Measurements from ENCODE around the gene SNAP29. TPM values are rescaled to one million over a fixed set of nuclear protein-coding genes. Genes with fewer than 3 reads are reported as not detected.

SNAP29 gene
- total and polyA plus RNA-seq, 9 of the 15 experiments (the other 6 are each of a cell fraction or from before 2014, with no cell fraction given), result 19.5 to 250 (median 75.9) TPM

DNA sequence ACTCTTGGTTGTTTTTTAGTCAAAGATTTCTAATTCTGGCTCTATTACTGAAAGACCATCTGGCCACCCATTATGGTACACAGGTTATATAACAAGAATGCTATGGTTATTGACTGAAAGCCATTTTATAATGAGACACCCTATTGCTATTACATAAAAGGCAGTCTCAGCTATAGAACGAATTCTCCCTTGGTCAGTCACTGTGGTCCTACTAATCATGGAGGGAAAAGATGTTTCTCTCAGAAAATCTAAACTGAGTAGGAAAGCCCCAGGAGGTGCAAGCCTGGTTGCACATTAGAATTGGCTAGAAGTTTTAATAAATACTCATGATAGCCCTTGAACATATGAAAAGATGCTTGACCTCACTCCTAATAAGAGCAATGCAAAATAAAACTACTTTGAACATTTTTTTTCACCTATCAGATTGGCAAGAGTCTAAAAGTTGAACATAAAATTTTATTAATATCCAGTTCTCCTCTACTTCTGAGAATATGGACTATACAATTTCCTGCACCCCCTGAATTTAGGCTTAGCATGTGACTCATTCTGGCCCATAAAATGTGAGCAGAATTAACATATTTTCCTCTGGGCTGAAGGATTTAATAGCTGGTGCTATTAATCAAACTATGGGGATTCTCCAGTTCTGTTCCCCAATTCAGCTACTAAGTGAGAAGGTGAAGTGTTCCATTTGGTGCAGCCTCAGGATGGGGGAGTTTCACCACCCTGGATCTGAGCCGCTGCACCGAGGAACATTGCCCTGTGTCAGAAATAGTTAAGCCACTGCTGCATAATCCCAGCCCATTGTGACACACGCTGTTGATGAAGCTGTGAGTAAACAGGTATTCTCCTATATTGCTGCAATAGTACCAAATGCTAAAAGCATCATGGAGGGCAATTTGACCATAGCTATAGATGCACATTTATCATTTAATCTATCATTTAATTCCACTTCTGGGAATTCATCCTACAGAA, 46.9 kb downstream of the SNAP29 start (continued):
- TF ChIP-seq, protein P1, sequence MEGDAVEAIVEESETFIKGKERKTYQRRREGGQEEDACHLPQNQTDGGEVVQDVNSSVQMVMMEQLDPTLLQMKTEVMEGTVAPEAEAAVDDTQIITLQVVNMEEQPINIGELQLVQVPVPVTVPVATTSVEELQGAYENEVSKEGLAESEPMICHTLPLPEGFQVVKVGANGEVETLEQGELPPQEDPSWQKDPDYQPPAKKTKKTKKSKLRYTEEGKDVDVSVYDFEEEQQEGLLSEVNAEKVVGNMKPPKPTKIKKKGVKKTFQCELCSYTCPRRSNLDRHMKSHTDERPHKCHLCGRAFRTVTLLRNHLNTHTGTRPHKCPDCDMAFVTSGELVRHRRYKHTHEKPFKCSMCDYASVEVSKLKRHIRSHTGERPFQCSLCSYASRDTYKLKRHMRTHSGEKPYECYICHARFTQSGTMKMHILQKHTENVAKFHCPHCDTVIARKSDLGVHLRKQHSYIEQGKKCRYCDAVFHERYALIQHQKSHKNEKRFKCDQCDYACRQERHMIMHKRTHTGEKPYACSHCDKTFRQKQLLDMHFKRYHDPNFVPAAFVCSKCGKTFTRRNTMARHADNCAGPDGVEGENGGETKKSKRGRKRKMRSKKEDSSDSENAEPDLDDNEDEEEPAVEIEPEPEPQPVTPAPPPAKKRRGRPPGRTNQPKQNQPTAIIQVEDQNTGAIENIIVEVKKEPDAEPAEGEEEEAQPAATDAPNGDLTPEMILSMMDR (IDR thresholded peaks at IDR 0.05 in 2 of 3, conservative IDR thresholded peaks at IDR 0.05 in 1 of 3; ENCODE audit: insufficient read depth in 2 of 3, low read depth in 1 of 3, low read length in 3 of 3), result peak in 1 of 3 experiments; percentile 6; a peak in 1 of 6 replicates
- TF ChIP-seq, protein P2, sequence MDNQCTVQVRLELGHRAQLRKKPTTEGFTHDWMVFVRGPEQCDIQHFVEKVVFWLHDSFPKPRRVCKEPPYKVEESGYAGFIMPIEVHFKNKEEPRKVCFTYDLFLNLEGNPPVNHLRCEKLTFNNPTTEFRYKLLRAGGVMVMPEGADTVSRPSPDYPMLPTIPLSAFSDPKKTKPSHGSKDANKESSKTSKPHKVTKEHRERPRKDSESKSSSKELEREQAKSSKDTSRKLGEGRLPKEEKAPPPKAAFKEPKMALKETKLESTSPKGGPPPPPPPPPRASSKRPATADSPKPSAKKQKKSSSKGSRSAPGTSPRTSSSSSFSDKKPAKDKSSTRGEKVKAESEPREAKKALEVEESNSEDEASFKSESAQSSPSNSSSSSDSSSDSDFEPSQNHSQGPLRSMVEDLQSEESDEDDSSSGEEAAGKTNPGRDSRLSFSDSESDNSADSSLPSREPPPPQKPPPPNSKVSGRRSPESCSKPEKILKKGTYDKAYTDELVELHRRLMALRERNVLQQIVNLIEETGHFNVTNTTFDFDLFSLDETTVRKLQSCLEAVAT (IDR thresholded peaks at IDR 0.05), result no peak
- TF ChIP-seq, protein P3, sequence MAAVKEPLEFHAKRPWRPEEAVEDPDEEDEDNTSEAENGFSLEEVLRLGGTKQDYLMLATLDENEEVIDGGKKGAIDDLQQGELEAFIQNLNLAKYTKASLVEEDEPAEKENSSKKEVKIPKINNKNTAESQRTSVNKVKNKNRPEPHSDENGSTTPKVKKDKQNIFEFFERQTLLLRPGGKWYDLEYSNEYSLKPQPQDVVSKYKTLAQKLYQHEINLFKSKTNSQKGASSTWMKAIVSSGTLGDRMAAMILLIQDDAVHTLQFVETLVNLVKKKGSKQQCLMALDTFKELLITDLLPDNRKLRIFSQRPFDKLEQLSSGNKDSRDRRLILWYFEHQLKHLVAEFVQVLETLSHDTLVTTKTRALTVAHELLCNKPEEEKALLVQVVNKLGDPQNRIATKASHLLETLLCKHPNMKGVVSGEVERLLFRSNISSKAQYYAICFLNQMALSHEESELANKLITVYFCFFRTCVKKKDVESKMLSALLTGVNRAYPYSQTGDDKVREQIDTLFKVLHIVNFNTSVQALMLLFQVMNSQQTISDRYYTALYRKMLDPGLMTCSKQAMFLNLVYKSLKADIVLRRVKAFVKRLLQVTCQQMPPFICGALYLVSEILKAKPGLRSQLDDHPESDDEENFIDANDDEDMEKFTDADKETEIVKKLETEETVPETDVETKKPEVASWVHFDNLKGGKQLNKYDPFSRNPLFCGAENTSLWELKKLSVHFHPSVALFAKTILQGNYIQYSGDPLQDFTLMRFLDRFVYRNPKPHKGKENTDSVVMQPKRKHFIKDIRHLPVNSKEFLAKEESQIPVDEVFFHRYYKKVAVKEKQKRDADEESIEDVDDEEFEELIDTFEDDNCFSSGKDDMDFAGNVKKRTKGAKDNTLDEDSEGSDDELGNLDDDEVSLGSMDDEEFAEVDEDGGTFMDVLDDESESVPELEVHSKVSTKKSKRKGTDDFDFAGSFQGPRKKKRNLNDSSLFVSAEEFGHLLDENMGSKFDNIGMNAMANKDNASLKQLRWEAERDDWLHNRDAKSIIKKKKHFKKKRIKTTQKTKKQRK (IDR thresholded peaks at IDR 0.05; ENCODE audit: borderline replicate concordance, low read depth, low read length), result no peak
- TF ChIP-seq ILK (tag; IDR thresholded peaks at IDR 0.05; ENCODE audit: borderline replicate concordance, low read depth), result no peak
- TF ChIP-seq CBX3 (IDR thresholded peaks at IDR 0.05; ENCODE audit: borderline replicate concordance in 1 of 2, low read length in 2 of 2), result no peak
- TF ChIP-seq ZNF174 (CRISPR knock-in tag; IDR thresholded peaks at IDR 0.05), result no peak
- TF ChIP-seq ETV1 (tag; conservative IDR thresholded peaks at IDR 0.05; ENCODE audit: low read depth), result no peak
- no peak for TF ChIP-seq PHF8 (IDR thresholded peaks at IDR 0.05; ENCODE audit: borderline replicate concordance, low read length)
- TF ChIP-seq, protein P4, sequence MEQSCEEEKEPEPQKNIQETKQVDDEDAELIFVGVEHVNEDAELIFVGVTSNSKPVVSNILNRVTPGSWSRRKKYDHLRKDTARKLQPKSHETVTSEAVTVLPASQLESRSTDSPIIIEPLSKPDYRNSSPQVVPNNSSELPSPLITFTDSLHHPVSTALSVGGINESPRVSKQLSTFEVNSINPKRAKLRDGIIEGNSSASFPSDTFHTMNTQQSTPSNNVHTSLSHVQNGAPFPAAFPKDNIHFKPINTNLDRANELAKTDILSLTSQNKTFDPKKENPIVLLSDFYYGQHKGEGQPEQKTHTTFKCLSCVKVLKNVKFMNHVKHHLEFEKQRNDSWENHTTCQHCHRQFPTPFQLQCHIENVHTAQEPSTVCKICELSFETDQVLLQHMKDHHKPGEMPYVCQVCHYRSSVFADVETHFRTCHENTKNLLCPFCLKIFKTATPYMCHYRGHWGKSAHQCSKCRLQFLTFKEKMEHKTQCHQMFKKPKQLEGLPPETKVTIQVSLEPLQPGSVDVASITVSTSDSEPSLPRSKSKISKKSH (CRISPR knock-in tag; IDR thresholded peaks at IDR 0.05), result 0 out of 2 replicates have a peak, but pooled peaks have one; percentile 32
- TF ChIP-seq ZNF699 (CRISPR knock-in tag; IDR thresholded peaks at IDR 0.05; ENCODE audit: insufficient replicate concordance), result peak; percentile 23
- TF ChIP-seq CEBPB (tag; IDR thresholded peaks at IDR 0.05), result peak; percentile 67
- TF ChIP-seq, protein P5, sequence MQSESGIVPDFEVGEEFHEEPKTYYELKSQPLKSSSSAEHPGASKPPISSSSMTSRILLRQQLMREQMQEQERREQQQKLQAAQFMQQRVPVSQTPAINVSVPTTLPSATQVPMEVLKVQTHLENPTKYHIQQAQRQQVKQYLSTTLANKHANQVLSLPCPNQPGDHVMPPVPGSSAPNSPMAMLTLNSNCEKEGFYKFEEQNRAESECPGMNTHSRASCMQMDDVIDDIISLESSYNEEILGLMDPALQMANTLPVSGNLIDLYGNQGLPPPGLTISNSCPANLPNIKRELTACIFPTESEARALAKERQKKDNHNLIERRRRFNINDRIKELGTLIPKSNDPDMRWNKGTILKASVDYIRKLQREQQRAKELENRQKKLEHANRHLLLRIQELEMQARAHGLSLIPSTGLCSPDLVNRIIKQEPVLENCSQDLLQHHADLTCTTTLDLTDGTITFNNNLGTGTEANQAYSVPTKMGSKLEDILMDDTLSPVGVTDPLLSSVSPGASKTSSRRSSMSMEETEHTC (IDR thresholded peaks at IDR 0.05), result no peak
- 0 out of 2 replicates have a peak, but pooled peaks have one; percentile 19 for TF ChIP-seq CHCHD3 (CRISPR knock-in tag; IDR thresholded peaks at IDR 0.05)
